ENCODE measurements around the gene PACRG. TPM values are rescaled to one million over a fixed set of nuclear protein-coding genes. Genes with fewer than 3 reads are reported as not detected.
A peak's percentile ranks its signal among the peaks of the same experiment; 100 is the strongest.

PACRG gene
- total RNA-seq, 3 donors from 2014 or later, result 0.64 to 6.4 (median 4.6) TPM

GRCh38 chr6:163170294-163170883 lies 442.6 kb downstream of the PACRG start:
- Histone ChIP-seq H3K27me3 (no peaks in the 10 kb centered on the region), H3K27ac (no peak overlapping the region), H3K4me3 (no peak overlapping the region), H3K4me1 (no peaks in the 10 kb centered on the region), H3K9me3 (peaks cover 0 to 6% of the 10 kb centered on the region in 2 donors), H3K36me3 (no peaks in the 10 kb centered on the region)
- intact Hi-C loops (cut with DNase I; ENCODE audit: low total_unique reads), result loop anchor here (10.0 kb wide), 1 partner anchor 794 kb away; no protein-coding TSS in a partner anchor
- DNase-seq (ENCODE audit: low spot score in 2 of 2), result no peak
- TF ChIP-seq POLR2AphosphoS5 (IDR thresholded peaks at IDR 0.05) (no peak), POLR2A (IDR thresholded peaks at IDR 0.05) (no peak)
- TF ChIP-seq, protein P1, sequence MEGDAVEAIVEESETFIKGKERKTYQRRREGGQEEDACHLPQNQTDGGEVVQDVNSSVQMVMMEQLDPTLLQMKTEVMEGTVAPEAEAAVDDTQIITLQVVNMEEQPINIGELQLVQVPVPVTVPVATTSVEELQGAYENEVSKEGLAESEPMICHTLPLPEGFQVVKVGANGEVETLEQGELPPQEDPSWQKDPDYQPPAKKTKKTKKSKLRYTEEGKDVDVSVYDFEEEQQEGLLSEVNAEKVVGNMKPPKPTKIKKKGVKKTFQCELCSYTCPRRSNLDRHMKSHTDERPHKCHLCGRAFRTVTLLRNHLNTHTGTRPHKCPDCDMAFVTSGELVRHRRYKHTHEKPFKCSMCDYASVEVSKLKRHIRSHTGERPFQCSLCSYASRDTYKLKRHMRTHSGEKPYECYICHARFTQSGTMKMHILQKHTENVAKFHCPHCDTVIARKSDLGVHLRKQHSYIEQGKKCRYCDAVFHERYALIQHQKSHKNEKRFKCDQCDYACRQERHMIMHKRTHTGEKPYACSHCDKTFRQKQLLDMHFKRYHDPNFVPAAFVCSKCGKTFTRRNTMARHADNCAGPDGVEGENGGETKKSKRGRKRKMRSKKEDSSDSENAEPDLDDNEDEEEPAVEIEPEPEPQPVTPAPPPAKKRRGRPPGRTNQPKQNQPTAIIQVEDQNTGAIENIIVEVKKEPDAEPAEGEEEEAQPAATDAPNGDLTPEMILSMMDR (IDR thresholded peaks at IDR 0.05), result peak in 2 of 3 donors; percentile 12 to 33

- Histone ChIP-seq H3K4me3 (no peak overlapping the region), H3K27ac (no peak overlapping the region), H3K9me3 (peaks cover 0 to 6% of the 10 kb centered on the region in 2 donors), H3K27me3 (no peaks in the 10 kb centered on the region), H3K4me1 (no peaks in the 10 kb centered on the region), H3K36me3 (no peaks in the 10 kb centered on the region)
- DNase-seq (ENCODE audit: low spot score in 2 of 2), result no peak
- TF ChIP-seq, protein P1 (IDR thresholded peaks at IDR 0.05), result no peak
- no peak for TF ChIP-seq POLR2A (IDR thresholded peaks at IDR 0.05)
- no peak for TF ChIP-seq POLR2AphosphoS5 (IDR thresholded peaks at IDR 0.05)
- intact Hi-C loops (cut with DNase I; ENCODE audit: low total_unique reads), result loop anchor here (10.0 kb wide), 1 partner anchor 791 kb away; no protein-coding TSS in a partner anchor
These were observed 446.0 kb downstream of the PACRG start for GRCh38 chr6:163173741-163174140.

GRCh38 chr6:163175301-163175700 lies 447.5 kb downstream of the PACRG start:
- TF ChIP-seq POLR2AphosphoS5 (IDR thresholded peaks at IDR 0.05) (no peak), POLR2A (IDR thresholded peaks at IDR 0.05) (no peak)
- TF ChIP-seq, protein P1 (IDR thresholded peaks at IDR 0.05), result no peak
- H3K36me3 ChIP-seq, result no peaks in the 10 kb centered on the region
- DNase-seq (ENCODE audit: low spot score in 2 of 2), result no peak
- no peaks in the 10 kb centered on the region for H3K4me1 ChIP-seq
- H3K27me3 ChIP-seq, result no peaks in the 10 kb centered on the region
- intact Hi-C loops (cut with DNase I; ENCODE audit: low total_unique reads), result loop anchor here (10.0 kb wide), 1 partner anchor 790 kb away; no protein-coding TSS in a partner anchor
- peaks cover 0 to 3% of the 10 kb centered on the region in 2 donors for H3K9me3 ChIP-seq
- no peak overlapping the region for H3K27ac ChIP-seq
- H3K4me3 ChIP-seq, result no peak overlapping the region

DNA sequence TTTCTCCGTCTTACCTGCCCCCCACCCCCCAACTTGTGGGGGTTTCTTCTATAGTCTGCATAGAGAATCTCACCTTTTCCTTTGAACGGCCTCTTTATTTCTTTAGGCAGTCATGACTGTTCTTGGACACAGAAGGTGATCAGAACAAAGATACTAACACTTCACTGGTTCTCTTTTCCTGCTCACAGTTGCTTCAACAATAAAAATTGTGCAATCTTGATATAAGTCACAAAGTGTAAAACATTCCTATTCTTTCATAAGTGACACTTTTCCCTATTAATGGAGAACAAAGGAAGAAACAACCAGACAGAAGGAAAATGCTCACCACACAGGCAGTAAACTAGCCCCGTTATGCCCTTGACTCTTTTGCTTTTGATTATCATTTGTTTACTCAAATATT lies 448.3 kb downstream of the PACRG start:
- DNase-seq (ENCODE audit: low spot score in 2 of 2), result no peak
- Histone ChIP-seq H3K27me3 (no peaks in the 10 kb centered on the region), H3K4me1 (no peaks in the 10 kb centered on the region), H3K9me3 (no peaks in the 10 kb centered on the region), H3K27ac (no peak overlapping the region), H3K36me3 (no peaks in the 10 kb centered on the region), H3K4me3 (no peak overlapping the region)
- intact Hi-C loops (cut with DNase I; ENCODE audit: low total_unique reads), result loop anchor here (10.0 kb wide), 1 partner anchor 789 kb away; no protein-coding TSS in a partner anchor
- no peak for TF ChIP-seq POLR2A (IDR thresholded peaks at IDR 0.05)
- no peak for TF ChIP-seq POLR2AphosphoS5 (IDR thresholded peaks at IDR 0.05)
- TF ChIP-seq, protein P1 (IDR thresholded peaks at IDR 0.05), result no peak

DNA sequence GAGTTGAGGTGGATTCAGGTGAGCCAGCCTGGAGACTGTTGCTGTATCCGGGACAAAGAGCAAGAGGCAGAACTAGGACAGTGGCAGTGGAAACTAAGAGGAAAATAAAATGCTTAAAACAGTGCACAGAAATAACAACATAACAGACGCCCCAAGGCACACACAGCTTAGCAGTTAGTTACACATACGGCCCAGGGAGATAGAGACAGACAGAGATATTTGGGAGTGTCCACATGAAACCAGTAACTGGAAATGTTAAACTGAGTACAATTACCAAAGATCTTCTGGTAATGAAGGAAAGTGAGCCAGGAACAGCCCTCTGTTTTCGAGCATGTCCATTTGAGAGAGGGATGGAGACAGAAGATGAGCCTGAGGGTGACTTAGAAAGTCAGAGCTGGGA lies 449.2 kb downstream of the PACRG start:
- H3K36me3 ChIP-seq, result no peaks in the 10 kb centered on the region
- H3K27me3 ChIP-seq, result no peaks in the 10 kb centered on the region
- DNase-seq (ENCODE audit: low spot score in 2 of 2), result no peak
- no peaks in the 10 kb centered on the region for H3K9me3 ChIP-seq
- intact Hi-C loops (cut with DNase I; ENCODE audit: low total_unique reads), result loop anchor here (10.0 kb wide), 1 partner anchor 788 kb away; no protein-coding TSS in a partner anchor
- H3K4me1 ChIP-seq, result no peaks in the 10 kb centered on the region
- no peak for TF ChIP-seq POLR2AphosphoS5 (IDR thresholded peaks at IDR 0.05)
- TF ChIP-seq, protein P1 (IDR thresholded peaks at IDR 0.05), result no peak
- no peak for TF ChIP-seq POLR2A (IDR thresholded peaks at IDR 0.05)
- no peak overlapping the region for H3K27ac ChIP-seq
- H3K4me3 ChIP-seq, result no peak overlapping the region
